Heart left ventricle (tissue), 13 donors: Measurements from ENCODE around the gene PPP1R9A.

Experiments
- POLR2A ChIP-seq, 2 donors: fragments of 450-650 bp; IDR thresholded peaks; one replicate each; pipeline ENCODE4 v1.6.1; 2017; ENCODE audit warnings: antibody characterized with exemption in 2 of 2, mild to moderate bottlenecking in 2 of 2, moderate library complexity in 2 of 2
- TF ChIP-seq, protein P1 (sequence below), 12 donors: fragments of 200-600 bp; sonication (generic) in 4 of 12; IDR thresholded peaks; one replicate each; pipeline versions ENCODE4 v1.5.0 to v1.8.0; 2018 to 2022; ENCODE audit warnings: antibody characterized with exemption in 12 of 12, mild to moderate bottlenecking in 5 of 12
- donor health status: ischemic (EF 13 %, LVEDD 7.1; RV severe dilation, severe dysfunction).
- donor health status: DM: no; HTN: yes; CAD: no.
- donor health status: DM: no; HTN: no; CAD: no.
- donor health status: ischemic (EF 25% LVEDD 6.9; RV normal size, moderate dysfunction).
- donor health status: ischemic (EF 25% LVEDD 5.7; RV mildly dilated, moderate dysfunction).
- donor health status: ischemic (EF 35%, LVEDD 5.7; RV mildly dilated, moderate dysfunction).
- donor health status: nonischemic (EF 11% LVEDD 7.7; RV severe dilation, severe dysfunction).
- donor health status: DM: yes; HTN: yes; CAD: no.
- donor health status: PGD.
- donor health status: ischemic (EF 29% LVEDD 5.4; RV normal size, mild dysfunction).
- donor health status: nonischemic (EF 23%, LVEDD 6.1; RV moderate dilation, normal function).

DNA sequence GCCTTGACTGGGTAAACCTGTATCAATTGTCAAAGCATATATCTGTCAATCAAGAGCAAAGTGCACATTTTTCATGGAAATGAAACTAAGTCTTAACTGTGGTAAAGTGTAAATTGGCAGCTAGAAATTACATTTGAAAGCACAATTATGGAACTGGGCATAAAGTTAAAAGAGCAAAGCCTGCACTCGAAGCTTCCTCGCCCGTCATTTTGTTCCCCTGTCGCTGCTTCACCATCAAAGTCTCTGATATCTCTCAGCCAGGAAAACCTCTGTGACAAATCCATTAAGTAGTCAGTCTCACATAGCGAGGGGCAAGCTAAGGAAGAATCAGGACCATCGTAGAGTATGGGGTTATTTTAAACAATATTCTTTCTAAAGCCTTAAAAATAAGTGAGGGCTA is 389.1 kb downstream of the PPP1R9A start:
- TF ChIP-seq POLR2A (IDR thresholded peaks at IDR 0.05), result no peak
- TF ChIP-seq, protein P1, sequence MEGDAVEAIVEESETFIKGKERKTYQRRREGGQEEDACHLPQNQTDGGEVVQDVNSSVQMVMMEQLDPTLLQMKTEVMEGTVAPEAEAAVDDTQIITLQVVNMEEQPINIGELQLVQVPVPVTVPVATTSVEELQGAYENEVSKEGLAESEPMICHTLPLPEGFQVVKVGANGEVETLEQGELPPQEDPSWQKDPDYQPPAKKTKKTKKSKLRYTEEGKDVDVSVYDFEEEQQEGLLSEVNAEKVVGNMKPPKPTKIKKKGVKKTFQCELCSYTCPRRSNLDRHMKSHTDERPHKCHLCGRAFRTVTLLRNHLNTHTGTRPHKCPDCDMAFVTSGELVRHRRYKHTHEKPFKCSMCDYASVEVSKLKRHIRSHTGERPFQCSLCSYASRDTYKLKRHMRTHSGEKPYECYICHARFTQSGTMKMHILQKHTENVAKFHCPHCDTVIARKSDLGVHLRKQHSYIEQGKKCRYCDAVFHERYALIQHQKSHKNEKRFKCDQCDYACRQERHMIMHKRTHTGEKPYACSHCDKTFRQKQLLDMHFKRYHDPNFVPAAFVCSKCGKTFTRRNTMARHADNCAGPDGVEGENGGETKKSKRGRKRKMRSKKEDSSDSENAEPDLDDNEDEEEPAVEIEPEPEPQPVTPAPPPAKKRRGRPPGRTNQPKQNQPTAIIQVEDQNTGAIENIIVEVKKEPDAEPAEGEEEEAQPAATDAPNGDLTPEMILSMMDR (IDR thresholded peaks at IDR 0.05), result no peak
